ENCODE measurements around the gene NR3C1.

Gene NR3C1

GRCh38 chr5:143403593-143404415, at the start of gene NR3C1:
TSS of gene NR3C1 (minus strand) at chr5:143403686. CDS start at chr5:143400839, 2,847 bp downstream.
- peak; percentile 90 for DNase-seq

GRCh38 chr5:143449772-143450171, 46.3 kb upstream of the NR3C1 start:
- DNase-seq, result no peak

- peak in 1 of 2 donors; percentile 38 for DNase-seq
Measured at GRCh38 chr5:143448518-143448917, 45.0 kb upstream of the NR3C1 start.

GRCh38 chr5:143447983-143448382, 44.5 kb upstream of the NR3C1 start:
- DNase-seq, result no peak

GRCh38 chr5:143446535-143447226, 43.2 kb upstream of the NR3C1 start:
- no peak for DNase-seq

GRCh38 chr5:143445776-143446175, 42.3 kb upstream of the NR3C1 start:
- no peak for DNase-seq

GRCh38 chr5:143443330-143443729, 39.8 kb upstream of the NR3C1 start:
- no peak for DNase-seq

- no peak for DNase-seq
Measured at GRCh38 chr5:143442385-143442784, 38.9 kb upstream of the NR3C1 start.

- no peak for DNase-seq
Measured at GRCh38 chr5:143440448-143441115, 37.1 kb upstream of the NR3C1 start.

- DNase-seq, result no peak
Measured at GRCh38 chr5:143437666-143438273, 34.3 kb upstream of the NR3C1 start.

GRCh38 chr5:143436871-143437270, 33.4 kb upstream of the NR3C1 start:
- no peak for DNase-seq

GRCh38 chr5:143435210-143435657, 31.7 kb upstream of the NR3C1 start:
- peak; percentile 68 to 73 for DNase-seq

GRCh38 chr5:143434261-143435209, 31.0 kb upstream of the NR3C1 start:
- peak; percentile 71 to 75 for DNase-seq

GRCh38 chr5:143433670-143434069, 30.2 kb upstream of the NR3C1 start:
- DNase-seq, result no peak

- no peak for DNase-seq
Measured at GRCh38 chr5:143432658-143433239, 29.3 kb upstream of the NR3C1 start.

GRCh38 chr5:143431789-143432188, 28.3 kb upstream of the NR3C1 start:
- DNase-seq, result no peak

GRCh38 chr5:143428738-143429420, 25.4 kb upstream of the NR3C1 start:
- no peak for DNase-seq

- DNase-seq, result no peak
Measured at GRCh38 chr5:143428155-143428554, 24.7 kb upstream of the NR3C1 start.

GRCh38 chr5:143427122-143427735, 23.7 kb upstream of the NR3C1 start:
- no peak for DNase-seq

- DNase-seq, result no peak
Measured at GRCh38 chr5:143426437-143426991, 23.0 kb upstream of the NR3C1 start.
